Midbrain (tissue), 1 donor: ENCODE data around the gene ZDHHC5.
"Not testable (repeated sequence)": the region's sequence is repeated elsewhere in the genome, so short reads cannot be mapped to it uniquely, and the experiment has no call there.

ENCODE experiments used
- DNase-seq: peaks from one replicate; lab custom pipeline; 2025; lab: John Stamatoyannopoulos, UW

ZDHHC5 gene

DNA sequence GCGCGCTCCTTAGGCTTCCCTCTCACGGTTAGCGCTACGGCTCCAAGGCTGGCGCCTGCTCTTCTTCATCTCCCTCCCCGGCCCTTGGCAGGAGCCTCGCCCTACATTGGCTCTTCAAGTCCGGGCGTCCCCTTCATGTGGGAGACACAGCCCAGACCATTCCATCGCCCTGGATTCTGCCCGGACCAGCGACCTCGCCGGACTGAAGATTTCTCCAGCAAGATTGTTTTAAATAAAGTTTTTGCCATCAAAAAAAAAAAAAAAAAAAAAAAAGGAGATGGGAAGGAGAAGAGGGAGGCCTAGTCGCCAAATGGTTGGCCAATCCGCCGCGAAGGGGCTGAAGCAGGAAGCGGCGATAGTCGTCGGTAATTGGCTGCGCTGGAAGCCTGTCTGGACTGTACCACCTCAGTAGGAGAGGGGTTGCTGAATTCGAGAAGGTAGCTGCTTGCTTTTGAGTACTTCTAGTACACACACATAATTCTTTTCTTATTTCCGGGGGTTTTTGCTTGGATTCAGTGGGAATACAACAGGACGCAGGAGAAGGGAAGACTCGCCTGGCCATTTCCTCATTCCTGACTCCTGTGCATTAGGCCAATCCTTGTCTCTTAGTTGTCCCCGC is 688 bp upstream of the ZDHHC5 start:
- DNase-seq: peak; percentile 99

DNA sequence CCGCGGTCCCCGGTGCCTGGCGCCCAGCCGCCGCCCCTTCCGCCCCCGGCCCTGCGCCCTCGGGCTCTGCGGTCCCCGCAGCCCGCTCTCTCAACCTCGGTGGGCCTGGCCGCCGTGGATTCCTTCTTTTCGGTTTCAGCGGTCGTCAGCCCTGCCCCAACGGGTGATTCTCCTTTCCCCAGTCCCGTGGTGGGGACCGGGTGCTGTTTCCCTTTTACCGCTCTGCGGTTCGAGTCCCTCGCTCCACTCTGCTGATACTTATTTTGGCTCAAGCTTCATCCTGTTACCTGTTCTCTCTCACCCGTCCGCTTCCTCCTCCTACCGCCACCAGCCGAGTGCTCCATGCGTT is 494 bp downstream of the ZDHHC5 start:
- DNase-seq: no peak

DNA sequence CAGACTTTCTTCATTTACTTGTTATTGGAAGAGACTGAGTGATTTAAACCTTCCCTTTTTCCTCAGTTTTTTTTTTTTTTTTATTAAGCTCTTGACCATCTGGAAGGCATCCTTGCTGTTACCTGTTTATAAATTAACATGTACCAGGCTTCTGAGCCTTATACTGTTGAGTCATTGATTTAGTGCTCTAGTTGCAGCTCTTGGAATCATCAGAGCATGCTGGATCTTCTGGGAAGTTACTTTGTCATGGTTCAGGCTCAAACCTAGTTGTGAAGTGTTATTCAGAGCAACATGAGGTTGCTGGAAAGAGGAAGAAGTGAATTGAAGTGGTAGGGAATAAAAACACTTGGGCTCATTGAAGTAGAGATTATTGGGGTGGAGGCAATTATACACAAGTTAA is 6.3 kb downstream of the ZDHHC5 start:
- no peak for DNase-seq

DNA sequence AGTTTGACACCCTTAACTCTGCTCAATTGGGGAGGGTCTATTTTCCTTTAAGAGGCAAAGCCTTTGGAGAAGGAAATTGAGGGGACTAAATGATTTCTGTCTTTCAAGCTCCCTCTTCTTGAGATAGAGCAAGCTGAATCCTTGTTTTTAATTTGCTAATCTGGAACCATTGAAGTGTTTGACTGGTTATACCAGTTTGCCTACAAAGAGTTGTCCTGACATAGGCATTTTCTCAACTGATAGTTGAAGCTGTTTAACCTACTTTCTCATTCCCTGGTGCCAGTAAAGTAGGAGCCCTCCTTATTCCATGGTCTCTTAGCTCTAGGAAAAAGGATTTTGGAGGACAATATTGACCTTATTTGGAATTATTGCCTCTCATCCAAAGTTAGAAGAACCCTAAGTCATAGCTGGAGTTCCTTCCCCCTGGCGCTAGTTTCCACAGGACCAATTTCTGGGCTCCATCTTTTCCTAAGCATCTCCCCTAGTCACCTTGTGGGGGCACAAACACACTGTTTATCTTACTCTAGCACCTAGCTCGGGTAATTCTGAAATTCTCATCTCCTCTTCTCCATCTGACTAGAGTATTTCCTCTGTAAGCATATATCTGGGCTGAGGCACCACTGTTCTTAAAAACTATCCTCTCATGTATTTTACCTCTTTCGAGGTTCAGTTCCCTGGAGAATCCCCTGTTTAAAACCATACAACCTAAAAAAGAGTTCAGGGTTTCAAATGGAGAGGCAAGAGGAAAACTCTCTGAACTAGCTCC is 7.4 kb downstream of the ZDHHC5 start:
- no peak for DNase-seq

DNA sequence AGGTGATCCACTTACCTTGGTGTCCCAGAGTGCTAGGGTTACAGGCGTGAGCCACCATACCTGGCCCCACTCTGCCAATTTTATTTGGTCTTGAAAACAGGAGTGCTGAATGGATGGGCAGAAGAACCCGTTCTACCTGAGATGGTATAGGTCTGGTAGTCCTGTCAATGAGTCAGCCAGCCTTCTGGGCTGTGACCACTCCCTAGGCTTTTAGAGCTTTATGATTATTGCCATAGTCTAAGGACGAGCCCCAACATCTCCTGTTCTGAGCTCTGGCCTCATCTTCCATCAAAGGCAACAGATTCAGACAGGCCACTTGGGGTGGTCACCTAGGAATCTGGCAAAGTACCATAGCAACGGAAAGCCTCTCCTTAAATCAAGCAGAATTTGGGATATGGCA is 11.5 kb downstream of the ZDHHC5 start:
- no peak for DNase-seq

DNA sequence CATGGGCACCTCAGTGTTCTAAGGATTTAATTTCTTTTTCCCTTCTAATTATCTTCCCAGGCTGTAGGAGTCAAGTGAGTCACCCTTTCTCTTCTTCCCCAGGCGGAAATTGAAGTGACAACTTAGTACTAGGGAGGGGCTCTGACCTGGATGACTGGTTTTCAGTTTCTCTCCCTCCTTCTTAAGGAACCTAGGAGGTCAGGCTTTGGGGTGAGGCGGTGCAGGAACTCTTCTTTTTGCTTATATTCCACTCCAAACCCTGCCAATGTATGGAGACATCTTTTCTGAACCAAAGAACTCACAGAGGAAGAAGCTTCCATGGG is 12.6 kb downstream of the ZDHHC5 start:
- no peak for DNase-seq

DNA sequence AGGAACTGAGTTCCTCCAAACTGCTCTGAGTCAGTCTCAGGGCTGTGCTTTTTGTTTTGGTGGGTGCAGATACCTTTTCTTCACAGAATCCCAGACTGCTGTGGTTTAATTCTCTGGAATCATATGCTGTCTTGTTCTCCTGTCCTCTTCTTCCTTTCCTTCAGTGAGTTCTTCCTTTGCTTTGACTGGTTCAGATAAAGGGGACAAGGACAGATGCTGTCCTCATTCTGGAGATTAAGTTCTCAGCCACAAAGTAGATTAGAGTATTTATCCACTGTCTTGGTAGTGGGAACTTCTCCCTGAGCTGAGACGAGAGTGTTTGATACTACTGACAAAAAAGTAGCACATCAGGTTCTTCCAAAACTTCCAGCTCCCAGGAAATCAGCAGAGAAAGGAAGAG is 13.3 kb downstream of the ZDHHC5 start:
- DNase-seq: no peak

DNA sequence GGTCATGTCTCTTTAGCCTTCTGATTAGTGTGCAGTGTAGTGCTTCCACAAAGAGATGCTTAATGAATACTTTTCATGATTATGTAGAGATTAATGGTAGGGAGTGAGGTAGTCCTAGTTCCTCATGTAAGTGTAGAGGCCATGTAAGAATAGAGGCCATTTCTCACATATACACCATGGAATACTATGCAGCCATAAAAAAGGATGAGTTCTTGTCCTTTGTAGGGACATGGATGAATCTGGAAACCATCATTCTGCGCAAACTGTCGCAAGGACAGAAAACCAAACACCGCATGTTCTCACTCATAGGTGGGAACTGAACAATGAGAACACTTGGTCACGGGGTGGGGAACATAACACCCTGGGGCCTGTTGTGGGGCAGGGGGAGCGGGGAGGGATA is 22.6 kb downstream of the ZDHHC5 start:
- not testable (repeated sequence) for DNase-seq

DNA sequence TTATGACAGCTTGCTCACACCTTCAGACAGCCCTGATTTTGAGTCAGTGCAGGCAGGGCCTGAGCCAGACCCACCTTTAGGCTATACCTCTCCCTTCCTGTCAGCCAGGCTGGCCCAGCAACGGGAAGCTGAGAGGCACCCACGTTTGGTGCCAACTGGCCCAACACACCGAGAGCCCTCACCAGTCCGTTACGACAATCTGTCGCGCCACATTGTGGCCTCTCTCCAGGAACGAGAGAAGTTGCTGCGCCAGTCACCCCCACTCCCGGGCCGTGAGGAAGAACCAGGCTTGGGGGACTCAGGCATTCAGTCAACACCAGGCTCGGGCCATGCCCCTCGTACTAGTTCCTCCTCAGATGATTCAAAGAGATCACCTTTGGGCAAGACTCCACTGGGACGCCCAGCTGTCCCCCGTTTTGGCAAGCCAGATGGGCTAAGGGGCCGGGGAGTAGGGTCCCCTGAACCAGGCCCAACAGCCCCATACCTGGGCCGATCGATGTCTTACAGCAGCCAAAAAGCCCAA is 31.0 kb downstream of the ZDHHC5 start:
- DNase-seq: no peak

DNA sequence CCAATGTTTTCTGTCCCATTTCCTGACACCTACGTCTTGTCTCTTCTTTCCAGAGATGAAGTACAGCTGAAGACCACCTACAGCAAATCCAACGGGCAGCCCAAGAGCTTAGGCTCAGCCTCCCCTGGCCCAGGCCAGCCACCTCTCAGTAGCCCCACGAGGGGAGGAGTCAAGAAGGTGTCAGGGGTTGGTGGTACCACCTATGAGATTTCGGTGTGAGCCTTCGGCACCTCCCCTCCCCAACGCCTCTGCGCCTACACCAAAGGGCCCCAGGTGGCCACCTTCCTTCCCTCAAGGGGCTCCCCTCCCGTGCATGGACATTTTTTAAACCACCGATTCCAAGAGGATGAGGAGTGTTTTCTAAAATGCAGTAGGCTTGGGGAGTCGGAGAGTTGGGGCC is 31.9 kb downstream of the ZDHHC5 start:
- DNase-seq: no peak

DNA sequence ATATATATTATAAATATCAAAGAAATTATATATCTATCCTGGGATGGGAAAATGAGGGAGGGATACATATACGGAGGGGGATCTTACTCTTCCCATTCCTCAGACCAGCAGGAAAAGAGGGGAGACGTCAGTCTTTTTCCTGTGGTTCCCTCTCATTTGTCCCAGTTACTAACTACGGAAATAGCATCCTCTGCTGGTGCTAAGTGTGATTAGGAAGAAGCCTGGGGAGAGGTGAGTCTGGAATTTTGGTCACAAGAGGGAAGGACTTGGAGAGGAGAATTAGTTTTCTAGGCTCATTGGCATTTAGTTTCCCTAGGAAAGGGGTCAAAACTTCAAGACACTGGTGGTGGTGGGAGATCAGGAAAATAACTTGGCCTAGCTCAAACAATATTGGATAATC is 32.5 kb downstream of the ZDHHC5 start:
- DNase-seq: no peak

DNA sequence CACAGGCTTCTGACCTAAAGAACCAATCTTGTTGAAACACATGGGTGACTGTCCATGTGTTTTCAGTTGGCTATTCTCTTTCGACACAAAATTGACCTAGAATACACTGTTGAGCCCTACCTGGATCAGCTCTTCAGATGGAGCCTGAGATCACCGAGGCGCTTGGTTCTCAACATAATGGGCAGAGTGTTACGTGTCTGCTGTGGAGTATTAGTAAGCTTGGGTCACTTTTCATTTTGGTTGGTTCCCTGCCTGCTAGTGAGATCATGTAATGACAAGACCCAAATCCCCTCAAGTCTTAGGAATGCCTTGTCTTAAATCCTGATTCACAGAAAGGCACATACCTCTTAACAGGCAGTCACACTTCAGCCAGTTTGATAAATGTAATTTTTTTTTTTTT is 35.4 kb downstream of the ZDHHC5 start:
- DNase-seq: no peak

DNA sequence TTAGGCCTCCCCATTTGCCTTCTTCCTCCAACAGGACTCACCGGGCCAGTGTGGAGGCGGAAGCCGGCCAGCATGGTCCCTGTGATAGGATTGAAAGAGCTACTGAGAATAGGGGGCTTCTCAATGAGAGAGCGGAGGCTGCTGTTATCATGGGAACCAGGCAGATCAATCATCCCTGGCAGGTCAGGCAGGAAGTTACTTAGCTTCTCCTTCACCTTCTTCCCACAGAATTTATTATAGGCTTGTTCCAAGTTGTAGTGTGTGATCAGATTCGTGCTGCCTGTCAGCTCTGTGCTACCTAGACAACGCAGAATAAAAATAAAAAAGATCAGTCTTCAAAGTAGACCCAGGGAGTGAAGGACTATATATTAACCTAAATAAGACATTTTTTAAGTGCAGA is 37.0 kb downstream of the ZDHHC5 start:
- no peak for DNase-seq

DNA sequence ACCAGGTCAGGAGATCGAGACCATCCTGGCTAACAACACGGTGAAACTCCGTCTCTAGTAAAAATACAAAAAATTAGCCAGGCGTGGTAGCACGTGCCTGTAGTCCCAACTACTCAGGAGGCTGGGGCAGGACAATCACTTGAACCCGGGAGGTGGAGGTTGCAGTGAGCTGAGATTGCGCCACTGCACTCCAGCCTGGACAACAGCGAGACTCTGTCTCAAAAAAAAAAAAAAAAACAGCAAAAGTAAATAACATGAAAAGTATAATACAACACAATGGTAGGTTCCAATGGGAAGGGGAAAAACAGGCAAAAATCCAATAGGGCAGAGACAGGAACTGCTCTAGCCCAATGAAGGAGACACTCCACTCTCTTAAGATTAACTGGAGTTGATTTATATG is 37.5 kb downstream of the ZDHHC5 start:
- not testable (repeated sequence) for DNase-seq

DNA sequence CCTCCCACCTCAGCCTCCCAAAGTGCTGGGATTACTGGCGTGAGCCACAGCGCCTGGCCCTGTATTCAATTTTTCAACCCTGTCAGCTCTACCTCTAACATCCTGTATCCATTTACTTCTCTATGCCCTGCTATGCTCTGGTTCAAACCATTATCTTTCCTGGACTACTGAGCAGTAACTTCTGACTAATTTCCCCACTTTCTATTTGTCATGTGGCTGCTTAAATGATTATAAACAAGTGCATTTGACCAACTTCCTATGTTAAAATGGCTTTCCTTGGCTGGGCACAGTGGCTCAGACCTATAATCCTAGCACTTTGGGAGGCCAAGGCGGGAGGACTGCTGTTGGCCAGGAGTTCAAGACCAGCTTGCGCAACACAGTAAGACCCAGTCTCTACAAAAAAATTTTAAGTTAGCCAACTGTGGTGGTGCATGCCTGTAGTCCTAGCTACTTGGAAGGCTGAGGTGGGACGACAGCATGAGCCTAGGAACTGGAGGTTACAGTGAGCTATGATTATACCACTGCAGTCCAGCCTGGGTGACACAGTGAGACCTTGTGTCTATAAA is 42.0 kb downstream of the ZDHHC5 start:
- no peak for DNase-seq

DNA sequence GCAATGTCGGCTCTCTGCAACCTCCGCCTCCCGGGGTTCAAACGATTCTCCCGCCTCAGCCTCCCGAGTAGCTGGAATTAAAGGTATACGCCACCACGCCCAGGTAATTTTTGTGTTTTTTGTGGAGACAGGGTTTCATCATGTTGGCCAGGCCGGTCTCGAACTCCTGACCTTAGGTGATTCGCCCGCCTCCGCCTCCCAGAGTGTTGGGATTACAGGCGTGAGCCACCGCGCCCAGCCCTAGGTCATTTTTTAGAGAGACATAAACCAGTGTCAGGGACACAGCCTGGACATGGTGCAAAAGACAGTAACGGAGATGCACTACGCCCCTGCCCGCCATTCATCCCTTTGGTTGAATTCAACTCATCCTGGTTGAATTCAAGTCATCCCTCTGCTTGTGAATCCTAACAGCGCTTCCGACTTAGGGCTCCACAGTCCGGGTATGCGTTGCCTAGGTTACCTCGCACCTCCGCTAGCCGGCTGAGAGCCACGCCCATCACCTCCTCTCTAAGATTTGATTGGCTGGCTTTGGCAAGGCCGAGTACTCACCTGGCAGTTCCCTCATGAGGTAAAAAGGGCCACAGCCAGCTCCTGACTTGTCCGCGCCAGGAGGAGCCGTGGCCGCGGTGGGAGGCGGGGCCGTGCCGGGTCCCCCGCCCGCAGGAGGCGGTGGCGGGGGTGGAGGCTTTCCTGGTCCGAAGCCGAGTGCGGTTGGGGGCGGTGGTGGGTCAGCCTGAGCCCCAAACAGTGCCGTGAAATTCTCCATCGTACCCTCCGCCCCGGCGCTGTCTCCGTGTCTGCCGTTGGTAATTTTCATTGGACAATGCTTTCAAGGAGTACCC is 43.7 kb downstream of the ZDHHC5 start, which contains the start of gene MED19:
MED19 (minus strand) TSS at position 802 of the 842 bp plus-strand sequence; CDS start at position 766, 36 bp downstream.
- peak; percentile 87 for DNase-seq

DNA sequence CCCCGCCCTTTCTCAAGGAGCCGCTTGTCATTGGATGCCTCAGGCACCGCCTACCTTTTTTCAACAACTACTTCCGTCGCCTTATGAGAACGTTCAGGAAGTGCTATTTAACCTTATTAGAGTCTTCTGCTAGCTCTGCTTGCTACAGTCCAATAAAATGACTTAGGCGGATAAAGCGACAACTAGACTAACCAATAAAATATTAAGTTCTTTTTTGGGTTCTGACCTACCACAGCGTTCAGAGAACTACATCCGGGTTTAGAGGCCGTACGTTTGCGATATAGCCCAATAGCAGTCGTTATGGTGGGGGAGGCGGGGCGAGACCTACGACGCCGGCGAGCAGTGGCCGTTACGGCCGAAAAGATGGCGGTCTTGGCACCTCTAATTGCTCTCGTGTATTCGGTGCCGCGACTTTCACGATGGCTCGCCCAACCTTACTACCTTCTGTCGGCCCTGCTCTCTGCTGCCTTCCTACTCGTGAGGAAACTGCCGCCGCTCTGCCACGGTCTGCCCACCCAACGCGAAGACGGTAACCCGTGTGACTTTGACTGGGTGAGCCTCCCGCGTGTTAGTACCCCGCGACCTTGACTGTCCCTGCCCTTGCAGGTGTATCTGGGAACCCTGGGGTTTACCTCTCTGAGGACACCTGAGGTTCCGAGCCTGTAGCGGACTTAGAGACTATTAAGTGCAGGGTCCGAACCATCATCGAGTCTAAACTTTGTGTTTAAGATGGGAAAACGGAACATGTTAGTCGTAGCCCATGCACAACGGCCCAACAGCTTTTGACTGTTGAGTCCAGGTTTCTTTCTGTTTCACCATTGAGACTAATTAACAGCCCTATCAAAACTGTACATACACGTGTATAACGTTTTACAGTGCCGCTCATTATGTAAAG is 44.6 kb downstream of the ZDHHC5 start, which contains the start of gene TMX2:
TMX2 (plus strand) TSS at position 338 of the 895 bp plus-strand sequence; CDS start at position 364, 26 bp downstream.
- peak; percentile 99 for DNase-seq

DNA sequence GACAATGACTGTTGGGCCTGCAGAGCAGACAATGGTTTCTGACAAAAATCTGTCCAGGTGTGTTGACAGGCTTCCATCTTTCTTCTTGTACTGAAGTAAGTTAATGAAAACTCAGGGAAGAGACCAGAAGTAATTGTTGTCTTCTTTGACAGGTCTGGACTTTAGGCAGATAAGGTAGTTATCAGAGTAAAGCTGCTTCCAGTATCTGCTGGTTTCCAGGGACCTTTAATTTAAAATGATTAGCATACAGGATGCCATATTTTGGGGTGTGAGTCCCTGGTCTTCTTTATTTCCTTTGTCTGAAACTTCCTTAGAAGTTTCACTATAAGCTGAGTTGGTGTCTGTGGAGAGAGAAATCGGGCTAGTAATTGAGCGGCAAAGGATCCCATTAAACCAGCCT is 45.9 kb downstream of the ZDHHC5 start:
- DNase-seq: no peak

DNA sequence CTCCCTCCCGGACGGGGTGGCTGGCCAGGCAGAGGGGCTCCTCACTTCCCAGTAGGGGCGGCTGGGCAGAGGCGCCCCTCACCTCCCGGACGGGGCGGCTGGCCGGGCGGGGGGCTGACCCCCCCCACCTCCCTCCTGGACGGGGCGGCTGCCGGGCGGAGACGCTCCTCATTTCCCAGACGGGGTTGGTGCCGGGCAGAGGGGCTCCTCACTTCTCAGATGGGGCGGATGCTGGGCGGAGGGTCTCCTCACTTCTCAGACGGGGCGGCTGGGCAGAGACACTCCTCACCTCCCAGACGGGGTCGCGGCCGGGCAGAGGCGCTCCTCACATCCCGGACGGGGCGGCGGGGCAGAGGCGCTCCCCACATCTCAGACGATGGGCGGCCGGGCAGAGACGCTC is 48.8 kb downstream of the ZDHHC5 start:
- DNase-seq: not testable (repeated sequence)

DNA sequence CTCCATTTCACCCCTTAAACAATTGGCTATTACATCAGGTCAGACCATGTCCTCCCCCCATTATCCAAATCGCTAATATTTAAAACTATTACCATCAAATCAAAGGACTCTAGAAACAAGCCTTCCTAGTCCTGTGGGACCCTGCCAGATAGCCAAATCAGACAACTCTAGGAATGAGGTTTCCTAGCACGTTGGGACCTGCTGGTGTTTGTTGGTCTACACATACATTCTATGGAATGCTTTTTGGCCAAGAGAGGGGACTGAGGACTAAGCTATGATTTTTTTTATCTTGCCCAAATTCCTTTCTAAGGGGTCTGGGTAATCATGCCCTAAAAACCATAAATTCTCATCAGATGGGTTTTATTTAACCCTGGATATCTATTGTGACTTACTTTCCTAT is 59.3 kb downstream of the ZDHHC5 start:
- DNase-seq: no peak

DNA sequence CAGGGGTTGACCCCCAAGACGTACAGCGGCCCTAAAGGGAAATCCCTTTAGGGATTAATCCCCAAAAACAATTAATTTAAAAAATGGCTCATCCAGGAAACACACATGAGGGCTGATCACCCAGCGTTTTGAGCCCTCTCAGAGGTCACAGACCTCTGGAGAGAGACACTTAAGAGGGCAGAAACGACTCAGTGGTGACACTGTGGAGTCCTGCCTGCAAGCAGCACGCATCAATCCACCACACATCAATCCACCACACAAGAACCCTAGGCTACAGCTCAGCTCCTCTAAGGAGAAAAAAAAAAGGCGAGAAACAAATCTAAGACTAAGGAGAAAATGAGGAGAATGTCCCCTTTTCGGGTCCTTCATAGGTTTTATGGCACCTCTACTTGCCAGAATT is 60.9 kb downstream of the ZDHHC5 start:
- no peak for DNase-seq
